Stimulated activated CD8-positive, alpha-beta memory T cell treated with anti-CD3 and anti-CD28 coated beads, Interleukin-4, amount 100 ng/mL, for 48 hours (primary cell): ENCODE measurements around the gene SCYGR1.
A peak's percentile ranks its signal among the peaks of the same experiment; 100 is the strongest.
"Not testable (repeated sequence)": the region's sequence is repeated elsewhere in the genome, so short reads cannot be mapped to it uniquely, and the experiment has no call there.

Experiments used
- DNase-seq: peaks from one replicate; pipeline ENCODE4 v3.0.0-alpha.2; 2020

The SCYGR1 gene

GRCh38 chr2:227387583-227387982 lies at the start of gene SCYGR1:
Gene SCYGR1, minus strand, starts transcription at chr2:227387949. Its CDS starts 0 bp downstream, at chr2:227387949.
- DNase-seq: not testable (repeated sequence)

- DNase-seq: no peak
Measured at GRCh38 chr2:227436436-227437174, 48.9 kb upstream of the SCYGR1 start.

- DNase-seq: no peak
Measured at GRCh38 chr2:227433171-227433570, 45.4 kb upstream of the SCYGR1 start.

GRCh38 chr2:227430639-227431038 lies 42.9 kb upstream of the SCYGR1 start:
- no peak for DNase-seq

- no peak for DNase-seq
Measured at GRCh38 chr2:227428731-227429285, 41.1 kb upstream of the SCYGR1 start.

GRCh38 chr2:227423656-227424499 lies 36.1 kb upstream of the SCYGR1 start:
- DNase-seq: no peak

- no peak for DNase-seq
Measured at GRCh38 chr2:227420087-227421052, 32.6 kb upstream of the SCYGR1 start.

GRCh38 chr2:227416701-227417100 lies 29.0 kb upstream of the SCYGR1 start:
- DNase-seq: no peak

GRCh38 chr2:227415538-227416424 lies 28.0 kb upstream of the SCYGR1 start:
- DNase-seq: no peak

GRCh38 chr2:227414846-227415245 lies 27.1 kb upstream of the SCYGR1 start:
- no peak for DNase-seq

GRCh38 chr2:227413371-227413770 lies 25.6 kb upstream of the SCYGR1 start:
- no peak for DNase-seq

GRCh38 chr2:227412877-227413276 lies 25.1 kb upstream of the SCYGR1 start:
- DNase-seq: no peak

GRCh38 chr2:227411990-227412350 lies 24.2 kb upstream of the SCYGR1 start:
- no peak for DNase-seq

- DNase-seq: peak; percentile 69
Measured at GRCh38 chr2:227411320-227411989, 23.7 kb upstream of the SCYGR1 start.

GRCh38 chr2:227410191-227410590 lies 22.4 kb upstream of the SCYGR1 start:
- no peak for DNase-seq

GRCh38 chr2:227407591-227408151 lies 19.9 kb upstream of the SCYGR1 start:
- DNase-seq: no peak

GRCh38 chr2:227406177-227407031 lies 18.7 kb upstream of the SCYGR1 start:
- DNase-seq: no peak

GRCh38 chr2:227404585-227405271 lies 17.0 kb upstream of the SCYGR1 start:
- DNase-seq: no peak

- no peak for DNase-seq
Measured at GRCh38 chr2:227402959-227403358, 15.2 kb upstream of the SCYGR1 start.
